Measurements from ENCODE around the gene PRIM2. TPM values are rescaled to one million over a fixed set of nuclear protein-coding genes. Genes with fewer than 3 reads are reported as not detected.
"Not testable (repeated sequence)": the region's sequence is repeated elsewhere in the genome, so short reads cannot be mapped to it uniquely, and the experiment has no call there.

The PRIM2 gene
- polyA plus RNA-seq, 2 of the 4 experiments (the other 2 are of a cell fraction) = 15.0 to 20.1 TPM

DNA sequence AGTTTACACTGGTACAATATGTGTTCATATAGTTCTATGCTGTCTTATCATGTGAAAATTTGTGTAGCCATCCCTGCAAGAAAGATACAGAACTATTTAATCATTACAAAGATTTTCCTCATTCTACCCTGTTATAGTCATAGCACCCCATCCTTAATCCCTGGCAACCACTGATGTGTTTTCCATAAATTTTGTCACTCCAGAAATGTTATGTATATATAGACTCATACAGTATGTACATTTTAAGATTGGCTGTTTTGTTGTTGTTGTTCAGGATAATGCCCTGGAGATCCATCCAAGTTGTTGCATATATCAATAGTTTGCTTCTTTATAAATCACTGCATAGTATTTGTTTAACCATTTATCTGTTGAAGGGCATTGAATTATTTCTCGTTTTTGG, 163.7 kb downstream of the PRIM2 start:
- POLR2A ChIA-PET; FAIRE-seq; H3K9me3 ChIP-seq; H3K4me1 ChIP-seq; DNase-seq (ENCODE audit: low read depth in 1 of 2, low spot score in 1 of 2); H3K4me3 ChIP-seq; H3K4me2 ChIP-seq; H3K27ac ChIP-seq; ATAC-seq: not testable (repeated sequence)
- 58% methylated on average over 1 of the region's 1 CpG for WGBS (ENCODE audit: missing lambda C conversion rate)
- CTCF ChIA-PET = interaction anchor here (0.6 kb wide), 1 partner anchor 12 kb away, joined by 3 read pairs; no protein-coding TSS in a partner anchor

DNA sequence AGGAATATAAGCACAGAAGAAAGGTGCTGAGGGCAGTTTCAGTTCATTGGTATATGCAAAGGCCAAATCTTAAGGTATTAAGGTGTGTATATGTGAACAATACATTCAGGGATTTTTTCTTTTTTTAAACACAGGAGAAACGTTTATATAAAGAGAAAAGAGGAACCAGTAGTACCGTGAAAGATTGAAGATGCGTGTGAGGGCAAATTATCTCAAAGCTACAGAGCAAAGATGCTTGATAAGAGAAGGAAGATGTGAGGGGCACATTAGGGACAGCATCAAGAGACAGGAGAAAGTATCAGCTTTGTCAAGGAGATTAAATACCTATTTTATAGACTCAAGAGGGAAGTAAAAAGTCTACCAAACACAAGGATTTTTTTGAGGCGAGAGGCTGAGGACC, 165.0 kb downstream of the PRIM2 start:
- H3K4me3 ChIP-seq; DNase-seq (ENCODE audit: low read depth in 1 of 2, low spot score in 1 of 2); H3K4me1 ChIP-seq; CTCF ChIA-PET; FAIRE-seq; H3K4me2 ChIP-seq; H3K9me3 ChIP-seq; ATAC-seq; POLR2A ChIA-PET; H3K27ac ChIP-seq: not testable (repeated sequence)
- WGBS (ENCODE audit: missing lambda C conversion rate) = 93% methylated on average over 4 of the region's 4 CpGs

DNA sequence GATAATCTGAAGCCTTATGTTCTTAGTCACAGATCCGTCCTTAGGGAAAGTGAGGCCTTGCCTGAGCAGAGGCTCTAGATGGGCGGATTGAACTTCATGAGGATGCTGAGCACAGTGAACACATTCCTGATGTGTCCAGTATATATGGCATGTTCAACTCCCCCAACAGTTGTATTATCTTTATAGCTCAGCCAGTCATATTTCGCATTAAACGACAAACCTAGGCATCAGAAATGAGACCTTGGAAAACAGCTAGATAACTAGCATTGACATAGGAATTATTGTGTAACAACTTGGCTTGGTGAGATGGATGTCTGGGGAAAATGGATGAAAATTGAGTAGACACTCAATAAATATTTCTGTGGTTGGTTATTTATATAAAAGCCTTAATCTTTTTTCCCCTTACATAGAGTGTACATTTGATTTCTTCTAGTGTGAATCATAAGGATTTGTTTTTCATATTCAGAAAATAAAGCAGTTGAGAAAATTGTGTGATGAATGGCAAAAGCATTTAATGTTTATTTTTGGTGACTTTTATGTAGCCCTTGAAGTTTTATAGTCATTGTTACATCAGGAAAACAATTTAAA, 169.2 kb downstream of the PRIM2 start:
- POLR2A ChIA-PET; H3K9me3 ChIP-seq; H3K27ac ChIP-seq; H3K4me3 ChIP-seq; H3K4me1 ChIP-seq; FAIRE-seq; H3K4me2 ChIP-seq; ATAC-seq; CTCF ChIA-PET; DNase-seq (ENCODE audit: low read depth in 1 of 2, low spot score in 1 of 2): not testable (repeated sequence)
- WGBS (ENCODE audit: missing lambda C conversion rate) = 86% methylated on average over 4 of the region's 4 CpGs

DNA sequence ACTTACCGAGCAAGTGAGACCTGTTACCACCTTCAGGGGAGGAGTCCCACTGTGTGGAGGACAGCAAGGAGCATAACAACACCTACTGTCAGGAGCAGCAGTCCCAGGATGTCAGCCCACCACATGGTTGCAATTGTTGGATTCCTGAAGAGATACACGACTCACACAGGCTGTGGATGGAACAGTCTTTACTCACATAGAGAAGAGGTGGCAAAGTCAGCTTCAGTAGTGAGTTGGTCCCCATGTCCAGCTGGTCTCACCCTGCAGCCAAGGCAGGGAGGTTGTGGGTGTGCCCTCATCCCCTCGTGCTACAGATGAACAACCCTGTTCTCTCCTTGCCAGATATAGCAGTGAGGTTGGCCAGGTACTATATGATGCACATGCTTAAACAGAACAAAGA, 171.1 kb downstream of the PRIM2 start:
- FAIRE-seq; H3K4me1 ChIP-seq; H3K9me3 ChIP-seq; POLR2A ChIA-PET; ATAC-seq; H3K4me3 ChIP-seq; DNase-seq (ENCODE audit: low read depth in 1 of 2, low spot score in 1 of 2); H3K4me2 ChIP-seq; H3K27ac ChIP-seq; CTCF ChIA-PET: not testable (repeated sequence)
- WGBS (ENCODE audit: missing lambda C conversion rate) = 87% methylated on average over 3 of the region's 3 CpGs

DNA sequence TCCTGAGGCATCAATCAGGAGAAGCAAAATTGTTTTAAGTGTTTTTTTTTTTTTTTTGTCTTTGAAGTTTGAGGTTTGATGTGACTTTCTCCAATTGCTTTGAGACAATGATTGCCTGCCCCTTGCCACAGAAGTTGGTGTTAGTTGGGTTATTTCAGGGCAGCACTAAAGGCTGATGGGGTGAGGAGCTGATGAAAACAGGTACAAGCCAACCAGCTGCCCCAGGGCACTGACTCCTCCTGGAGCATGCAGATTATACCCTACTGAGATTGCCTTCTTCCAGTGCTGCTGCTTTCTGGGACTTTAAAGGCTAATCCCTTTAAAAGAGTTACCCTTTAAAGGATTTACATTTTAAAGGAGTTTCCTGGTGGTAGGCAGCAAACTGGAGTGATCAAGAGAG, 172.5 kb downstream of the PRIM2 start:
- CTCF ChIA-PET; H3K9me3 ChIP-seq; H3K27ac ChIP-seq; FAIRE-seq; POLR2A ChIA-PET; H3K4me1 ChIP-seq; DNase-seq (ENCODE audit: low read depth in 1 of 2, low spot score in 1 of 2); ATAC-seq; H3K4me2 ChIP-seq; H3K4me3 ChIP-seq: not testable (repeated sequence)

DNA sequence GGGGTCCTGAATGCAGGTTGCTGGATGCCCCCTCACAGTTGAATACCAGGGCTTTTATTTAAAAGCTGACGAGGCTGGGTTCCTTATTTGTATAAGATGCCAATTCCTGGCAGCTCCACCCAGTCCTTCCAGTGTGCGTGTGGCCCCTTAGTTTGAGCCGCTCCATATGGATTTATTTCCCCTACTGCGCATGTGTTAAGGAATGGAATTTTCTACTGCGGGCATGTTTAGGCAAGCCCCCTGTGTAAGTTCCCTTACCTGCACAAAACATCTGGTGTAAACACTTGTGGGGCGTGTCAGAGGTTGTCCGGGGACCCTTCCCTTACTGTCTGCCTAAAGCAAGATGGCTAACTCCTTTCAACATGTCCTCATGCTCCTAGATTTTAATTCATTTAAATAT, 174.4 kb downstream of the PRIM2 start:
- POLR2A ChIA-PET; H3K4me1 ChIP-seq; FAIRE-seq; H3K4me3 ChIP-seq; H3K4me2 ChIP-seq; ATAC-seq; DNase-seq (ENCODE audit: low read depth in 1 of 2, low spot score in 1 of 2); H3K9me3 ChIP-seq; CTCF ChIA-PET; H3K27ac ChIP-seq: not testable (repeated sequence)
- 98% methylated on average over 7 of the region's 7 CpGs for WGBS (ENCODE audit: missing lambda C conversion rate)

DNA sequence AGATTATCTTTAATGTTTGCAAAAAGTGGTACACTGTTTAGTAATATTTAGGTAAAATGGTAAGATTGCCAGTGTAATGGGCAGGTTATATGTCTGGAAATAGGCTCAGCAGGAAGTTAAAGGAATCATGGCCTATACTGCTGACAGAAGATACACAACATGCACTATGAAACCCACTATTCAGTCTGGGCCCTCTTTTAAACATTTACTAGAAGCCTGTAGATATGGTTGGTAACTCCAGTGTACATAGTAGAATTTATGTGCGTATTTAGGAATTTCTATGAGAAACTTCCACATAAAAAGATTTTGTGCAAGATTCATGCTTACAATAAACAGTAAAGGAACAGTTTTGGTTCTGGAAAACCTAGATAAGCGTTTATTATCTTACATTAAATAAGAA, 178.8 kb downstream of the PRIM2 start:
- H3K27ac ChIP-seq; CTCF ChIA-PET; FAIRE-seq; DNase-seq (ENCODE audit: low read depth in 1 of 2, low spot score in 1 of 2); H3K4me3 ChIP-seq; POLR2A ChIA-PET; H3K9me3 ChIP-seq; ATAC-seq; H3K4me2 ChIP-seq; H3K4me1 ChIP-seq: not testable (repeated sequence)
- WGBS (ENCODE audit: missing lambda C conversion rate) = 82% methylated on average over 2 of the region's 2 CpGs

DNA sequence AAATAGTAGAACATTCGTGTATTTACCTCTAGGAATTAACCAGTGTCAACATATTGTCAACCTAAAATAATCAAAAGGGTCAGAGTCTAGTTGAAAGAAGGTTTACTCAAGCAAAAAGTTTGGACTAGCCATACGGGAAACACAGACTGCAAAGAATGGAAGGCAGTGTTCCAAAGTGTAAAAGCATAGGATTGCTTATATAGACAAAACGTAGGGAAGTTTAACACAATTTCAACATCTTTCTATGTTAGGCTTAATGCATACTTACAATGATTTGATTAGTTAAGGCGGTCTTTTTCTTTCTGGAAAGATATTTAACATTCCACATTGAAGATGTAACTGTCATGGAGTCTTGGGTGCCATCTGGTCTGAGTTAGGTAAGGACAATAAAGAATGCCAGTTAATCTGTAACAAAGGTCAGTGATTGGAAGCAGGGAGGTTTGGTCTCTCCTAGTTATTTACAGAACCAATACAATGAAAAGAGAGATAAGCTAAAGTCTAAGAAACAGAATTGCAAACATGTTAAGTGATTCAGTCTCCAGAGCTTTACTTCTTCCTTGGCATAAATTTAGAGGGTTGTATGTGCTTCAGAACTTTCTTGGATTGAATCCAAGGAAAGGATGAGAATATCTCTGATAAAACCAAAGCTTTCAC, 183.1 kb downstream of the PRIM2 start:
- peak in 1 of 2 experiments; percentile 7 for DNase-seq (ENCODE audit: low read depth in 1 of 2, low spot score in 1 of 2)
- H3K4me3 ChIP-seq, FAIRE-seq, H3K4me1 ChIP-seq, H3K9me3 ChIP-seq, CTCF ChIA-PET, POLR2A ChIA-PET, H3K27ac ChIP-seq: not testable (repeated sequence)
- peak in 1 of 2 experiments; percentile 76; a peak in 3 of 6 replicates for ATAC-seq
- H3K4me2 ChIP-seq = peak overlapping the region; percentile 35
- WGBS (ENCODE audit: missing lambda C conversion rate) = 8% methylated on average over 4 of the region's 4 CpGs

DNA sequence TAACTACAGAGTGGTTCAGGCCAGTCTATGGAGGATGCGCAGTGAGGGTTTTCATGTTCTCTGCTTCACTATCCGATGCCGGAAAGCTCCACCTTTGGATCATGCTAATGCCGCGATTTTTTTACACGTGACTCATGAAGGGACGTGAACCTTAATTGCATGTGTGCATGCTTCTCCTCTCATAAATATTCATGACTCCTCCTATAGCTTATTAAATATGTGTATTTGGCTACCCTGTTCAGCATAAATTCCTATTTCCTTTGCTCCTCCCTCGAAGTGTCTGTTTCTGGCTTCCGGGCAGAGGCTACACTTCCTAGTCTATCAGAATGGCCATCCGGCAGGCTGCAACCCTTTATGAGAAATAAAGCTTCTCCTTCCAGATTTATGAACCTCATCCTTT, 185.0 kb downstream of the PRIM2 start:
- H3K9me3 ChIP-seq; FAIRE-seq; H3K4me2 ChIP-seq; POLR2A ChIA-PET; H3K4me1 ChIP-seq; H3K27ac ChIP-seq; ATAC-seq; H3K4me3 ChIP-seq; DNase-seq (ENCODE audit: low read depth in 1 of 2, low spot score in 1 of 2); CTCF ChIA-PET: not testable (repeated sequence)
- 95% methylated on average over 10 of the region's 10 CpGs for WGBS (ENCODE audit: missing lambda C conversion rate)

DNA sequence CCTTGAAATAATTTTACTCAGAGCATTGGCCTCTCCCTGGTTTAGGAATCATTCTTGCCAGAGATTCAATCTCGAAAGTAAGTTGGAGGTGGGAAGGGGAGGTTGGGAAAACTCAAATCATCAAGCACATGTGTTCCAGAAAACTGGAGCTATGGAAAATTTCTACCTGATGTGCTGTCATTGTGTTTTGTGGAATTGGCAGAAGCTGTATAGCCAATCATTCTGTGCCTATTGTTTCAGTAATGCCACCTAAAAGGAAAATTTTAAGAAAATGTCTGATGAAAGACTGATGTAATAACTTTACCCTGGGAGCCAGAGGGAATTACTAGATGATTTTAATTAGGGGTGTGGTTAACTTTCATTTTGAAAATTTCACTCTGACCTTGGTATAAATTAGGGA, 187.8 kb downstream of the PRIM2 start:
- H3K4me1 ChIP-seq; FAIRE-seq; ATAC-seq; CTCF ChIA-PET; H3K27ac ChIP-seq; DNase-seq (ENCODE audit: low read depth in 1 of 2, low spot score in 1 of 2); H3K4me3 ChIP-seq; H3K9me3 ChIP-seq; POLR2A ChIA-PET; H3K4me2 ChIP-seq: not testable (repeated sequence)
- 84% methylated on average over 1 of the region's 1 CpG for WGBS (ENCODE audit: missing lambda C conversion rate)

DNA sequence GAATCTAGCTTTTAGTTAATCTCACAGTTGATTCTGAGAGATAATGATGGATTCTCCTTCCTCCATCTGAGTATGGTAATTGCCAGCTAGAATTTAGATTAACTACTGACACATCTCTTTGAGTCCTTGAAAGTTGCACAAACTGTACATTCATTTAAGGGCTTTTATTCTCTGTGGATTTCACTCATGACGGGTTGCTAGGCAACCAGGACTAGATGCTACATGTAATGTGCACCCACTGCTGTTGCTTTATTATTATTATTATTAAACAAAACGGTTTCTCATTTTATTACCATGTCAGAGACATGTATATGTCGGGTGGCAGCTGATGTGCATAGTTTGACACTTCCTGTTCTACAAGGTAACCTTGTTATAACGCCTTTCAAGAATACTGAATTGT, 193.0 kb downstream of the PRIM2 start:
- ATAC-seq; H3K4me3 ChIP-seq; CTCF ChIA-PET; H3K4me1 ChIP-seq; H3K27ac ChIP-seq; POLR2A ChIA-PET; FAIRE-seq; H3K9me3 ChIP-seq; DNase-seq (ENCODE audit: low read depth in 1 of 2, low spot score in 1 of 2); H3K4me2 ChIP-seq: not testable (repeated sequence)
- WGBS (ENCODE audit: missing lambda C conversion rate) = 67% methylated on average over 4 of the region's 4 CpGs

DNA sequence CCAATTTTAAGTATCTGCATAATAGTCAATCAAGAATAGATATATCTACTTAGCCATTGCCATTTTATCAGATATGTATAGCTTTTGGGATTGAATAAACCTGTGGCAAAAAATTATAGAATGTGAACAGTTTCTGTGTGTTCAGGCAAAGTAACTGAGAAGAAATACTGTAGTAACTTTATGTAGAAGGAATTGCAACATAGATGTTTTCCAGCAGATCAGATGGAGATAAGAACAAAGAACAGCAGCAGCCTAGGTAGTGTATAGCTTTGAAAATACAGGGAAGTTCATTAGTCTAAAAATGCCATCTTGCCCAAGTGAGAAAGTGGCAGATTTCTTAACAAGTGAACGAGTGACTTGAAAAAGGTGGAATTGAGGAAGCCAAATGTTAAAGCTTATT, 197.7 kb downstream of the PRIM2 start:
- FAIRE-seq; CTCF ChIA-PET; H3K9me3 ChIP-seq; H3K27ac ChIP-seq; H3K4me3 ChIP-seq; ATAC-seq; H3K4me2 ChIP-seq; H3K4me1 ChIP-seq; POLR2A ChIA-PET; DNase-seq (ENCODE audit: low read depth in 1 of 2, low spot score in 1 of 2): not testable (repeated sequence)
- 90% methylated on average over 1 of the region's 1 CpG for WGBS (ENCODE audit: missing lambda C conversion rate)

Measured in A549 (cell line).